Subcutaneous abdominal adipose tissue (tissue), 5 donors: ENCODE data around the gene TRAM2.

Source experiments
- H3K27ac ChIP-seq: one replicate; pipeline ENCODE4 v1.7.0; 2013; ENCODE audit warnings: low read depth, mild to moderate bottlenecking, inconsistent platforms, low read length, moderate library complexity
- H3K27me3 ChIP-seq, 5 donors: one replicate each; pipeline ENCODE4 v1.7.0; 2013; ENCODE audit warnings: low read length in 5 of 5, inconsistent platforms in 1 of 5; ENCODE audit not compliant: control insufficient read depth in 5 of 5, insufficient read depth in 4 of 5
- H3K36me3 ChIP-seq, 5 donors: one replicate each; pipeline ENCODE4 v1.7.0; 2013; ENCODE audit warnings: low read length in 5 of 5; ENCODE audit not compliant: control insufficient read depth in 5 of 5, insufficient read depth in 5 of 5
- H3K4me1 ChIP-seq, 5 donors: one replicate each; pipeline ENCODE4 v1.7.0; 2013; ENCODE audit warnings: low read length in 5 of 5, mild to moderate bottlenecking in 3 of 5, moderate library complexity in 1 of 5; ENCODE audit not compliant: control insufficient read depth in 5 of 5, insufficient read depth in 5 of 5
- H3K4me3 ChIP-seq, 5 donors: one replicate each; pipeline ENCODE4 v1.7.0; 2013; ENCODE audit warnings: low read length in 5 of 5, low read depth in 1 of 5
- H3K9ac ChIP-seq, 5 donors: one replicate each; pipeline ENCODE4 v1.7.0; 2013; ENCODE audit warnings: low read length in 5 of 5, mild to moderate bottlenecking in 4 of 5, moderate library complexity in 3 of 5
- H3K9me3 ChIP-seq, 5 donors: one replicate each; pipeline ENCODE4 v1.7.0; 2013; ENCODE audit warnings: low read length in 5 of 5; ENCODE audit not compliant: control insufficient read depth in 5 of 5
- donor health status: healthy.
- donor health status: healthy.
- donor health status: healthy.
- donor health status: healthy.
- donor health status: healthy.

The TRAM2 gene

GRCh38 chr6:52508261-52508739, 68.6 kb downstream of the TRAM2 start:
- Histone ChIP-seq H3K4me1 (peaks cover 9 to 58% (median 51%) of the 10 kb centered on the region in 5 donors), H3K36me3 (peaks cover 0 to 44% (median 29%) of the 10 kb centered on the region in 5 donors), H3K4me3 (no peak overlapping the region), H3K27ac (no peak overlapping the region), H3K27me3 (no peaks in the 10 kb centered on the region), H3K9me3 (no peaks in the 10 kb centered on the region), H3K9ac (no peak overlapping the region)

- Histone ChIP-seq H3K4me1 (peaks cover 9 to 57% (median 49%) of the 10 kb centered on the region in 5 donors), H3K27me3 (no peaks in the 10 kb centered on the region), H3K9ac (no peak overlapping the region), H3K36me3 (peaks cover 0 to 47% (median 31%) of the 10 kb centered on the region in 5 donors), H3K4me3 (no peak overlapping the region), H3K27ac (no peak overlapping the region), H3K9me3 (no peaks in the 10 kb centered on the region)
Observed at GRCh38 chr6:52507557-52508260, 69.2 kb downstream of the TRAM2 start.

GRCh38 chr6:52506476-52506875, 70.4 kb downstream of the TRAM2 start:
- Histone ChIP-seq H3K4me3 (no peak overlapping the region), H3K4me1 (peaks cover 9 to 45% (median 36%) of the 10 kb centered on the region in 5 donors), H3K9me3 (no peaks in the 10 kb centered on the region), H3K36me3 (peaks cover 0 to 59% (median 39%) of the 10 kb centered on the region in 5 donors), H3K27ac (no peak overlapping the region), H3K9ac (no peak overlapping the region), H3K27me3 (no peaks in the 10 kb centered on the region)

- peaks cover 9 to 39% (median 36%) of the 10 kb centered on the region in 5 donors for H3K4me1 ChIP-seq
- no peak overlapping the region for H3K27ac ChIP-seq
- no peak overlapping the region for H3K4me3 ChIP-seq
- no peaks in the 10 kb centered on the region for H3K9me3 ChIP-seq
- no peaks in the 10 kb centered on the region for H3K27me3 ChIP-seq
- peaks cover 0 to 58% (median 39%) of the 10 kb centered on the region in 5 donors for H3K36me3 ChIP-seq
- no peak overlapping the region for H3K9ac ChIP-seq
Observed at GRCh38 chr6:52505726-52506409, 71.0 kb downstream of the TRAM2 start.

- no peak overlapping the region for H3K4me3 ChIP-seq
- H3K36me3 ChIP-seq = peaks cover 0 to 59% (median 39%) of the 10 kb centered on the region in 5 donors
- no peak overlapping the region for H3K9ac ChIP-seq
- H3K27ac ChIP-seq = peak overlapping the region; percentile 70
- no peaks in the 10 kb centered on the region for H3K9me3 ChIP-seq
- no peaks in the 10 kb centered on the region for H3K27me3 ChIP-seq
- peaks cover 9 to 47% (median 46%) of the 10 kb centered on the region in 5 donors for H3K4me1 ChIP-seq
Observed at GRCh38 chr6:52504782-52505136, 72.1 kb downstream of the TRAM2 start.

- Histone ChIP-seq H3K4me1 (peaks cover 9 to 54% (median 52%) of the 10 kb centered on the region in 5 donors), H3K9me3 (no peaks in the 10 kb centered on the region), H3K27ac (peak overlapping the region; percentile 70), H3K9ac (peak overlapping the region in 2 of 5 donors; percentile 5 to 25), H3K4me3 (no peak overlapping the region), H3K27me3 (no peaks in the 10 kb centered on the region), H3K36me3 (peaks cover 0 to 53% (median 33%) of the 10 kb centered on the region in 5 donors)
Observed at GRCh38 chr6:52503851-52504781, 72.7 kb downstream of the TRAM2 start.

- H3K4me3 ChIP-seq = no peak overlapping the region
- H3K36me3 ChIP-seq = peaks cover 0 to 47% (median 29%) of the 10 kb centered on the region in 5 donors
- peak overlapping the region; percentile 41 for H3K27ac ChIP-seq
- peak overlapping the region in 2 of 5 donors; percentile 5 for H3K9ac ChIP-seq
- peaks cover 9 to 60% (median 58%) of the 10 kb centered on the region in 5 donors for H3K4me1 ChIP-seq
- H3K9me3 ChIP-seq = no peaks in the 10 kb centered on the region
- H3K27me3 ChIP-seq = no peaks in the 10 kb centered on the region
Observed at GRCh38 chr6:52503323-52503747, 73.5 kb downstream of the TRAM2 start.

- H3K27me3 ChIP-seq = no peaks in the 10 kb centered on the region
- no peak overlapping the region for H3K4me3 ChIP-seq
- no peak overlapping the region for H3K9ac ChIP-seq
- H3K4me1 ChIP-seq = peaks cover 9 to 58% (median 49%) of the 10 kb centered on the region in 5 donors
- no peaks in the 10 kb centered on the region for H3K9me3 ChIP-seq
- H3K27ac ChIP-seq = no peak overlapping the region
- H3K36me3 ChIP-seq = peaks cover 0 to 42% (median 25%) of the 10 kb centered on the region in 5 donors
Observed at GRCh38 chr6:52502306-52503029, 74.4 kb downstream of the TRAM2 start.
